Measurements from ENCODE around the gene C2CD3. TPM values are rescaled to one million over a fixed set of nuclear protein-coding genes. Genes with fewer than 3 reads are reported as not detected.
"Not testable (repeated sequence)": the region's sequence is repeated elsewhere in the genome, so short reads cannot be mapped to it uniquely, and the experiment has no call there.

Gene C2CD3
- total RNA-seq, 1 experiment from 2014 or later, result 14.4 TPM

- Histone ChIP-seq H3K36me3 (replicated peaks; ENCODE audit: control insufficient read depth, insufficient read depth, low read length) (peaks cover 1% of the 10 kb centered on the region), H3K4me3 (ENCODE audit: insufficient read depth, low read depth, low read length) (no peak overlapping the region), H3K27me3 (ENCODE audit: control insufficient read depth, insufficient read depth, low read length) (no peaks in the 10 kb centered on the region)
- DNase-seq, result no peak
These were observed 29.5 kb downstream of the C2CD3 start for GRCh38 chr11:74141241-74141695.

DNA sequence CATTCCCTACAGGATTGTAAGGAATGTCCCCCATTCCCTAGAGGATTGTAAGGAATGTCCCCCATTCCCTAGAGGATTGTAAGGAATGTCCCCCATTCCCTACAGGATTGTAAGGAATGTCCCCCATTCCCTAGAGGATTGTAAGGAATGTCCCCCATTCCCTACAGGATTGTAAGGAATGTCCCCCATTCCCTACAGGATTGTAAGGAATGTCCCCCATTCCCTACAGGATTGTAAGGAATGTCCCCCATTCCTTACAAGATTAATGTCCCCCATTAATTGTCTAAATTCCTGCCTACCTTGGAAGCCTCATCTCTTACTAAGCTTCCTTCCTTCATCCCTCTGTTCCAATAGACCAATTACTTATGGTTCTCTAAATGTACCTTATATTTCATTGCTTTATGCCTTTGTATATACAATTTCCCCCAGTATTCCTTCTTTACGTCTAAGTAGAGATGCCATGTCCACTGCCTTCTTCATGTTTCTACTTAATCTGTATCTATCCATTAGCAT is 30.8 kb downstream of the C2CD3 start:
- not testable (repeated sequence) for H3K36me3 ChIP-seq (replicated peaks; ENCODE audit: control insufficient read depth, insufficient read depth, low read length); H3K4me3 ChIP-seq (ENCODE audit: insufficient read depth, low read depth, low read length); H3K27me3 ChIP-seq (ENCODE audit: control insufficient read depth, insufficient read depth, low read length); DNase-seq

DNA sequence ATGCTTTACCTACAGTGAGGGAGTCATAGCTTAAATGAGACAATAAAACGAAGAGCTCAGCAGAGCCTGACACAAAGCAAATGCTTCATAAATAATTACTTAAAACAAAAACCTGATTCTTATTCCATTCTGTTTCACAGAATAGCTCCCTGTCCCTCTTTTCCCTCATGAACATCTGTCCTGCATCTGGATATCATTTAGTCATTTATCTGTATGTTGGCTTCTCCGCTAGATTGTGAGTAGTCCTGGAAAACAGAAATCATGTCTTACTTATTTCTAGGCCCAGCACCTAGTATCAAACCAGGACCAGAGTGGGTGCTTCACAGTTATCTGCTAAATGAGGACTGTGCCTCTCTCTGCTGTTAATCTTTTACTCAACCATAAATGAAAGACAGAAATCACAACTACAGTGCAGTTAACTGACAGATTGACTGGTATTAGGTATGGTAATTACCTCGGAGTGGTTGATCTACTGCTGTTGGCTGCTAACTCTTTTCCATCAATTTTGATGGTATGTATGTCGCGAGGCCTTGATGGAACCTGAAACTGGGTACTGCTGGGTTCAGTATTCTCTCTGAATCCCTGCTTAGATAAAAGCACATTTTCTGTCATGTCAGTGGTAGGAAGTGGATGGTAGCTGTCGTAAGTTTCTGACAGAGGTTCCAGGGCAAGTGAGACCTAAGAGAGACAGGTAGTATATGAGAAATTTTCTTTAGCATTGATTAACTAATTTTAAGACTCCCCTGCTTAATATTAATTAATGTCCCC is 31.5 kb downstream of the C2CD3 start:
- Histone ChIP-seq H3K36me3 (replicated peaks; ENCODE audit: control insufficient read depth, insufficient read depth, low read length) (peaks cover 1% of the 10 kb centered on the region), H3K27me3 (ENCODE audit: control insufficient read depth, insufficient read depth, low read length) (no peaks in the 10 kb centered on the region), H3K4me3 (ENCODE audit: insufficient read depth, low read depth, low read length) (no peak overlapping the region)
- DNase-seq, result no peak

DNA sequence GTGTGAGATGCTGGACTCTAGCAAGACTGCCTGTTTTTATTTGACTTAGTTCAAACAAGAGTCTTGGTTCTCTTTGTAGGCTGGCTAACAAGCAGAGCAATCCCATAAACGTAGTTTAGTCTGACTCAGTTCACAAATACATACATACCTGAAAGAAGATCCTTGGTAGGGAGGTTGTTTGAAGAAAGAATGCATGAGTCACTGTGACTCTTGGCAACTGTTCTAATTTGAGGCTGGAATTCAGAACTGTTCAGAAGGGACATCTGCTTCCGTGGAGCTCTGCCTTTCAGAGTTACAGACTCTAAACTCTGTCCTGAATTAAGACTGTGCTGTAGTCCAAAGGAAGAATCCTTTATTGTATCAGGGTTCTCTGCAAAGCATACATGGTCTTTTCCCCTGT is 32.2 kb downstream of the C2CD3 start:
- Histone ChIP-seq H3K4me3 (ENCODE audit: insufficient read depth, low read depth, low read length) (no peak overlapping the region), H3K27me3 (ENCODE audit: control insufficient read depth, insufficient read depth, low read length) (no peaks in the 10 kb centered on the region), H3K36me3 (replicated peaks; ENCODE audit: control insufficient read depth, insufficient read depth, low read length) (peaks cover 1% of the 10 kb centered on the region)
- no peak for DNase-seq

DNA sequence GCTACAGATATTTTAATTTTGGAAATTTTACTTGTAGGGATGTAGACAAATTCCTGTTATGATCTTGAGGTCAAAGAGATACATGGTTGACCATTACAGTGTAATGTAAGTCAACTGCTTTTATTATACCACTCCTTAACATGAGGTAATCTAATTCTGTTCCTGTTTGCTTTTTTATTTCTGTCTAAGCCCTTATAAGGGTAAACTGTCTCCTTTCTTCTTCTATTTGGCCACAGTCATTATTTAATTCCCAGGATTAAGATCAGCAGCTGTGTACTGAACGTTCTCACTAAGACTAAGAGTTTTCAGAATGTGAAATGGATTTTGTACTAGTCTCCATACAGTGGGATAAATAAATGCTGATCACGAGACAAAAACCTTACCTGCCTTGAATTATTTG is 32.8 kb downstream of the C2CD3 start:
- no peak overlapping the region for H3K4me3 ChIP-seq (ENCODE audit: insufficient read depth, low read depth, low read length)
- no peaks in the 10 kb centered on the region for H3K27me3 ChIP-seq (ENCODE audit: control insufficient read depth, insufficient read depth, low read length)
- peaks cover 1% of the 10 kb centered on the region for H3K36me3 ChIP-seq (replicated peaks; ENCODE audit: control insufficient read depth, insufficient read depth, low read length)
- no peak for DNase-seq

DNA sequence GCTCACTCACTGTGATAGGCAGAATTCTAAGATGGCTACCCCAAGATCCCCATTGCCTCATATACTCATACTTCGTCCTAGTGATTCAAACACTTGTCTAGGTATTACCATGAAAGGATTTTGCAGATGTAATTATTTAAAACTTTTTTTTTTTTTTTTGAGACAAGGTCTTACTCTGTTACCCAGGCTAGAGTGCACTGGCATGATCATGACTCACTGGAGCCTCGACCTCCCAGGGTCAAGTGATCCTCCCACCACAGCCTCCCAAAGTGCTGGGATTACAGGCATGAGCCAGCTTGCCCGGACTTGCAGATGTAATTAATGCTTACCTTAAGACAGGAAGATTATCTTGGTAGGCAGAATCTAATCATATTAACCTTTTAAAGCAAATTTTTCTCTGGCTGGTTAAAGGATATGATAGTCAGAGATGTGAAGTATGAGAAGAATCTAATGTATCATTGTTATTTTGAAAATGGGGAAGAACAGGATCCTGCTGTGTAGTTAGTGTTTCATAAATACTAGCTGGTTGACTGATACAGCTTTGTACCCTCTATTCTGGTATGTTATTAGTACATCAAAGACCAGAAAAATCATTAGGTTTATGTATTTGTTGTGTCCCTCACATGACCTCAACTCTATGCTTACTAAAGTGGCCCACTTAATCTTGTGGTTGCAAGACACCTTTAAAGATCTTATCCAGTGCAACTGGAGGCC is 35.5 kb downstream of the C2CD3 start:
- Histone ChIP-seq H3K27me3 (ENCODE audit: control insufficient read depth, insufficient read depth, low read length) (no peaks in the 10 kb centered on the region), H3K36me3 (replicated peaks; ENCODE audit: control insufficient read depth, insufficient read depth, low read length) (peaks cover 1% of the 10 kb centered on the region), H3K4me3 (ENCODE audit: insufficient read depth, low read depth, low read length) (no peak overlapping the region)
- no peak for DNase-seq

DNA sequence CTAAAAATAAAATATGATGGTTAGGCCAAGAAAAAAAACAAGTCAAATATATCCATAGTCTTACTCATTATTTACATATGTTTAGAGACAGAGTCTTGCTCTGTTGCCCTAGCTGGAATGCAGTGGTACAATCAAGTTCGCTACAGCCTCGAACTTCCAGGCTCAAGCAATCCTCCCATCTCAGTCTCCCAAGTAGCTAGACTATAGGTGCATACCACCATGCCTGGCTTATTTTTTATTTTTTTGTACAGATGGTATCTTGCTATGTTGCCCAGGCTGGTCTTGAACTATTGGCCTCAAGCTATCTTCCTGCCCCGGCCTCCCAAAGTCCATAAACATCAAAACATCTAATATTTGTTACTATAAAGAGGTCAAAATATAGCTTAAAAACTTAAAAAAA is 36.1 kb downstream of the C2CD3 start:
- Histone ChIP-seq H3K27me3 (ENCODE audit: control insufficient read depth, insufficient read depth, low read length) (no peaks in the 10 kb centered on the region), H3K36me3 (replicated peaks; ENCODE audit: control insufficient read depth, insufficient read depth, low read length) (peaks cover 1% of the 10 kb centered on the region), H3K4me3 (ENCODE audit: insufficient read depth, low read depth, low read length) (no peak overlapping the region)
- no peak for DNase-seq

GRCh38 chr11:74133436-74133835 is 37.4 kb downstream of the C2CD3 start:
- H3K4me3 ChIP-seq (ENCODE audit: insufficient read depth, low read depth, low read length), result no peak overlapping the region
- H3K36me3 ChIP-seq (replicated peaks; ENCODE audit: control insufficient read depth, insufficient read depth, low read length), result peaks cover 1% of the 10 kb centered on the region
- DNase-seq, result no peak
- no peaks in the 10 kb centered on the region for H3K27me3 ChIP-seq (ENCODE audit: control insufficient read depth, insufficient read depth, low read length)

DNA sequence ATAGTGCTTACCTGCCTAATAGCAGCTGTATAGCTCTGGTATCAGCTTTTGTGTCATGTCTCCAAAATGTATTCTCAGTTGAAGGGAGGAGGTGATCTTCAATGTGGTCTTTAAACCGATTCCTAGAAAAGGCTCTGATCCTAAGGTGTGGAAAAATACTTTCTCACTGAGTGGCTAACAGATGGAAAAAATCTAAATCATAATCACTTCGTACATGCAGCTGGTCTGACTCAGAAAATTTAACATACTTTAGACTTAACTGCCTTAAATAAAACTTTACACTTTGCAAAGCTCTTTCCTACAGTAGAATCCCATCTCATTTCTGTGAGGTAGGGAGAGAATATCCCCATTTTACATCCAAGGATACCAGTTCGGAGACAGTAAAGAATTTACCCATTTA is 38.0 kb downstream of the C2CD3 start:
- Histone ChIP-seq H3K4me3 (ENCODE audit: insufficient read depth, low read depth, low read length) (no peak overlapping the region), H3K27me3 (ENCODE audit: control insufficient read depth, insufficient read depth, low read length) (no peaks in the 10 kb centered on the region), H3K36me3 (replicated peaks; ENCODE audit: control insufficient read depth, insufficient read depth, low read length) (peaks cover 1% of the 10 kb centered on the region)
- no peak for DNase-seq

- DNase-seq; H3K36me3 ChIP-seq (replicated peaks; ENCODE audit: control insufficient read depth, insufficient read depth, low read length); H3K4me3 ChIP-seq (ENCODE audit: insufficient read depth, low read depth, low read length); H3K27me3 ChIP-seq (ENCODE audit: control insufficient read depth, insufficient read depth, low read length): not testable (repeated sequence)
These were observed 41.7 kb downstream of the C2CD3 start for GRCh38 chr11:74129121-74129520.

DNA sequence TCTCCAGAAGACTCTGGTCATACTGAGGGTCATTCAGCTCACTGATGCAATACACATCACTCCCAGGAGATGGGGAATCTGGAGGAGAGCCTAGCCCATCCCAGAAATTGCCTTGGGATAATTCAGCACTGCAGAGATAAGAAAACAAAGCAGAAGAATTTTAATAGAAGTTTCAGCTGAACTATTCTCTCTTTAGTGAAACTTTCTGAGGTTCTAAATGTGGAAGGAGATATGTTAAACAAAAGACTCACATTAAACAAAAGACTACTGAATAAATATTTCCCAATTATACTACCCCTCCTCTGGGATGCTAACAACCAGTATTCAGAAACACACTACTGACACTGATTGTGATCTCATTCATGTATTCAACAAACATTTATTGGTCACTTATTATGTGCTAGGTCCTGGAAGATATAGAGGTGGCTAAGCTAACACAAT is 47.8 kb downstream of the C2CD3 start:
- H3K4me3 ChIP-seq (ENCODE audit: insufficient read depth, low read depth, low read length), result no peak overlapping the region
- H3K27me3 ChIP-seq (ENCODE audit: control insufficient read depth, insufficient read depth, low read length), result no peaks in the 10 kb centered on the region
- DNase-seq, result no peak
- no peaks in the 10 kb centered on the region; the same call in 1 of the 2 replicates for H3K36me3 ChIP-seq (replicated peaks; ENCODE audit: control insufficient read depth, insufficient read depth, low read length)

GRCh38 chr11:74121804-74122203 is 49.0 kb downstream of the C2CD3 start:
- DNase-seq, result no peak
- Histone ChIP-seq H3K4me3 (ENCODE audit: insufficient read depth, low read depth, low read length) (no peak overlapping the region), H3K36me3 (replicated peaks; ENCODE audit: control insufficient read depth, insufficient read depth, low read length) (no peaks in the 10 kb centered on the region; the same call in 1 of the 2 replicates), H3K27me3 (ENCODE audit: control insufficient read depth, insufficient read depth, low read length) (no peaks in the 10 kb centered on the region)

DNA sequence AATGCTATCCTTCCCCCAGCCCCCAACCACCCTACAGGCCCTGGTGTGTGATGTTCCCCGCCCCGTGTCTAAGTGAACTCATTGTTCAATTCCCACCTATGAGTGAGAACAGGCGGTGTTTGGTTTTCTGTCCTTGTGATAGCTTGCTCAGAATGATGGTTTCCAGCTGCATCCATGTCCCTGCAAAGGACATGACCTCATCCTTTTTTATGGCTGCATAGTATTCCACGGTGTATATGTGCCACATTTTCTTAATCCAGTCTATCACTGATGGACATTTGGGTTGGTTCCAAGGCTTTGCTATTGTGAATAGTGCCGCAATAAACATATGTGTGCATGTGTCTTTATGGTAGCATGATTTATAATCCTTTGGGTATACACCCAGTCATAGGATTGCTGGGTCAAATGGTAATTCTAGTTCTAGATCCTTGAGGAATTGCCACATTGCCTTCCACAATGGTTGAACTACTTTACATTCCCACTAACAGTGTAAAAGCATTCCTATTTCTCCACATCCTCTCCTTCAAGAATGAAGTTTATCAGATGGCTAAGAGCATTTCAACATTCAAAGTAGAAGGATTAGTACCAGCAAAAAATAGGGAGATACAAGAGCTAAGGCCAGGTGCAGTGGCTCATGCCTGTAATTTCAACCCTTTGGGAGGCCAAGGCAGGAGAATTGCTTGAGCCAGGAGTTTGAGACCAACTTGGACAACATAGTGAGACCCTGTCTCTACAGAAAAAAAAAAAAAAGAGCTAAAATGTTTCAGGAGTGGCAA is 50.4 kb downstream of the C2CD3 start:
- DNase-seq; H3K4me3 ChIP-seq (ENCODE audit: insufficient read depth, low read depth, low read length); H3K36me3 ChIP-seq (replicated peaks; ENCODE audit: control insufficient read depth, insufficient read depth, low read length); H3K27me3 ChIP-seq (ENCODE audit: control insufficient read depth, insufficient read depth, low read length): not testable (repeated sequence)

GRCh38 chr11:74116719-74117118 is 54.1 kb downstream of the C2CD3 start:
- H3K36me3 ChIP-seq (replicated peaks; ENCODE audit: control insufficient read depth, insufficient read depth, low read length), result peaks cover 1% of the 10 kb centered on the region; the same call in 1 of the 2 replicates
- DNase-seq, result no peak

More at GRCh38 chr11:74116719-74117118, 54.1 kb downstream of the C2CD3 start:
- Histone ChIP-seq H3K27me3 (ENCODE audit: control insufficient read depth, insufficient read depth, low read length) (no peaks in the 10 kb centered on the region), H3K4me3 (ENCODE audit: insufficient read depth, low read depth, low read length) (no peak overlapping the region)

All from H7 (cell line).